Fibroblast of the aortic adventitia (primary cell): ENCODE measurements around the gene PHPT1. TPM values are rescaled to one million over a fixed set of nuclear protein-coding genes. Genes with fewer than 3 reads are reported as not detected.
"Not testable (repeated sequence)": the region's sequence is repeated elsewhere in the genome, so short reads cannot be mapped to it uniquely, and the experiment has no call there.

Experiments used
- DNase-seq: peaks from one replicate; pipeline ENCODE4 v3.0.0-alpha.2; 2010; ENCODE audit warnings: low read depth
- H3K4me3 ChIP-seq: 2 replicates; pipeline ENCODE4 v1.5.1; 2011; ENCODE audit warnings: low read depth, mild to moderate bottlenecking, control low read depth, low read length, moderate library complexity
- CTCF ChIP-seq: IDR thresholded peaks from 2 replicates; pipeline ENCODE4 v1.5.1; 2011; ENCODE audit warnings: mild to moderate bottlenecking, low read length, control low read depth, inconsistent platforms; ENCODE audit not compliant: insufficient read depth
- total RNA-seq: library from RNA; depleted of rRNA; stranded (reverse); fragments of >200 nt; gene quantifications from 2 replicates; pipeline ENCODE4 v1.2.3, GENCODE V29; 2012; ENCODE audit warnings: low replicate concordance

Gene PHPT1
- total RNA-seq, 1 donor, result 83.2 TPM

- no peak for TF ChIP-seq CTCF
- no peak for DNase-seq
- no peak overlapping the region for H3K4me3 ChIP-seq
Measured at GRCh38 chr9:136867917-136868316, 18.7 kb downstream of the PHPT1 start.

GRCh38 chr9:136868644-136869043 is 19.4 kb downstream of the PHPT1 start:
- H3K4me3 ChIP-seq, result no peak overlapping the region
- TF ChIP-seq CTCF, result no peak
- DNase-seq, result no peak

GRCh38 chr9:136869611-136870010 is 20.4 kb downstream of the PHPT1 start:
- H3K4me3 ChIP-seq, DNase-seq: not testable (repeated sequence)

- H3K4me3 ChIP-seq, result no peak overlapping the region
- DNase-seq, result no peak
- no peak for TF ChIP-seq CTCF
Measured at GRCh38 chr9:136875155-136875554, 25.9 kb downstream of the PHPT1 start.

GRCh38 chr9:136876476-136876875 is 27.3 kb downstream of the PHPT1 start:
- H3K4me3 ChIP-seq, result no peak overlapping the region
- no peak for TF ChIP-seq CTCF
- DNase-seq, result no peak

- no peak for TF ChIP-seq CTCF
- DNase-seq, result no peak
- H3K4me3 ChIP-seq, result no peak overlapping the region
Measured at GRCh38 chr9:136880651-136881050, 31.4 kb downstream of the PHPT1 start.

GRCh38 chr9:136881691-136882108 is 32.5 kb downstream of the PHPT1 start:
- no peak overlapping the region for H3K4me3 ChIP-seq
- no peak for TF ChIP-seq CTCF
- peak; percentile 56 for DNase-seq
